C4-2B (cell line): ENCODE measurements around the gene SLC25A21.

ENCODE experiments used
- CTCF ChIP-seq: fragments of 450-650 bp; conservative IDR thresholded peaks from 2 replicates; pipeline ENCODE4 v1.5.1; 2017; ENCODE audit warnings: mild to moderate bottlenecking
- ZFX ChIP-seq: fragments of 450-650 bp; IDR thresholded peaks from 2 replicates; pipeline ENCODE4 v1.6.1; 2017

GRCh38 chr14:36683083-36683724 is 489.2 kb downstream of the SLC25A21 start:
- no peak for TF ChIP-seq CTCF
- TF ChIP-seq ZFX, result no peak
